Measurements from ENCODE around the gene CDK5R2.

Gene CDK5R2

DNA sequence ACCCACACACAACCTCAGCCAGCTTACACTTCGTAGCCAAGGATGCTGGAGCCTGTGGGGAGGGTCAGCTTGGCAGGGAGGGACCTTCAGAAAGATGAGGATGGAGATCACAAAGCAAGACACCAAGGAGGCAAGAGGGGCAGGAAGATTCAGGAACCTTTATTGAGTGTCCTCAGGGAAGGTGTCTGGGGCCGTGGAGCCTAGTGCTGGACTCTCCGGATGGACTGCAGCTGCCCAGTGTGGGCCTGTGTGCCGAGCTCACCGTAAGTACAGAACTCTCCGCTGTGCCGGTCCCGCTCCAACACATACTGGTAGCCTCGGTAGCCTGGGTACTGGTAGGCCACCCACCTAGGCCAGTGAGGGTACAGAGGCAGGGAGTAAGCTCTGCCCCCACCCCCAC lies 30.6 kb downstream of the CDK5R2 start:
- no peak for TF ChIP-seq CTCF (IDR thresholded peaks at IDR 0.05; ENCODE audit: insufficient read depth, low read depth, low read length, missing control alignments)
- H3K4me3 ChIP-seq (ENCODE audit: low read length) = no peak overlapping the region
- no peak for DNase-seq (ENCODE audit: low read depth)

GRCh38 chr2:218990612-218991011 lies 31.1 kb downstream of the CDK5R2 start:
- TF ChIP-seq CTCF (IDR thresholded peaks at IDR 0.05; ENCODE audit: insufficient read depth, low read depth, low read length, missing control alignments) = no peak
- no peak overlapping the region for H3K4me3 ChIP-seq (ENCODE audit: low read length)
- no peak for DNase-seq (ENCODE audit: low read depth)

DNA sequence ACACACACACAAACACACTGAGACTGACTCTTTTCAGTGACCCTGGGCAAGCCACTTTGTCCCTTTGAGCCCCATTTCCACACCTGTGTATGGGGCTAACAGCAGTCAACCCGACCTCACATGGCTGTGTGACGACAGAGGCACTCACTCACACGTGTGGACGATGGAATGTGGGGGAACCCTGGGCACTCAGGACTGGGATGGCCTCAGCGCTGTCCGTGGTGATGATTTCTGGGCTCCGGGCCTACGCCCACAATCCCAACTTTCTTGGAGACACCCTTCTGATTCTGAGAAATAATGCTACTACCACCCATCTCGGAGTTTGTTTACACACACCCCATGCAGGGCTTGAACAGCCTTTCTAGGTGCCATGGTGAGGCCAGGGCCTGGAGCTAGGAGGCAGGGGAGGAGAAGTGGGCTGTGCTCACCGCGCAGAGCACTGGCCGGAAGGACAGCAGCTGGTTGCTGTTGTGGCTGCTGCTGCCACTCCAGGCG lies 32.3 kb downstream of the CDK5R2 start:
- no peak overlapping the region for H3K4me3 ChIP-seq (ENCODE audit: low read length)
- DNase-seq (ENCODE audit: low read depth) = peak; percentile 56
- TF ChIP-seq CTCF (IDR thresholded peaks at IDR 0.05; ENCODE audit: insufficient read depth, low read depth, low read length, missing control alignments) = no peak

DNA sequence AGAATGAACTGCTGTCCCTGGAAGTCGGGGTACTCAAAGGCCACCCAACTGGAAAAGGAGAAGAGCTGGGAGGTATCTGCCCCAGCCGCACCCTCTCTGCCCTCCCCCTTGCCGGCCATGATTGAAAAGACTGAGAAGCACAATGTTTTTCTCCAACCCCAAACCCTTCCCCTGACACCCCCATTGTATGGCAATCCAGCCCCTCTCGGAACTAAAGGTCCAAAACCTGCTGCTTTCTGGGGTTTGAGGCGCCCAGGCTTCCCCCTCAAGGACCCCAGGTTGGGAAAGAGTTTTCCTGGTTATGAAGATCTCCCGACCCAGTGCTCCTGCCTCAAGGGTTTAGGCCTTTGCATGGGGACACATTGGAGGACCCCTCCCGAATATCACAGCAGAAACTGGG lies 32.7 kb downstream of the CDK5R2 start:
- no peak for TF ChIP-seq CTCF (IDR thresholded peaks at IDR 0.05; ENCODE audit: insufficient read depth, low read depth, low read length, missing control alignments)
- DNase-seq (ENCODE audit: low read depth) = no peak
- H3K4me3 ChIP-seq (ENCODE audit: low read length) = no peak overlapping the region

DNA sequence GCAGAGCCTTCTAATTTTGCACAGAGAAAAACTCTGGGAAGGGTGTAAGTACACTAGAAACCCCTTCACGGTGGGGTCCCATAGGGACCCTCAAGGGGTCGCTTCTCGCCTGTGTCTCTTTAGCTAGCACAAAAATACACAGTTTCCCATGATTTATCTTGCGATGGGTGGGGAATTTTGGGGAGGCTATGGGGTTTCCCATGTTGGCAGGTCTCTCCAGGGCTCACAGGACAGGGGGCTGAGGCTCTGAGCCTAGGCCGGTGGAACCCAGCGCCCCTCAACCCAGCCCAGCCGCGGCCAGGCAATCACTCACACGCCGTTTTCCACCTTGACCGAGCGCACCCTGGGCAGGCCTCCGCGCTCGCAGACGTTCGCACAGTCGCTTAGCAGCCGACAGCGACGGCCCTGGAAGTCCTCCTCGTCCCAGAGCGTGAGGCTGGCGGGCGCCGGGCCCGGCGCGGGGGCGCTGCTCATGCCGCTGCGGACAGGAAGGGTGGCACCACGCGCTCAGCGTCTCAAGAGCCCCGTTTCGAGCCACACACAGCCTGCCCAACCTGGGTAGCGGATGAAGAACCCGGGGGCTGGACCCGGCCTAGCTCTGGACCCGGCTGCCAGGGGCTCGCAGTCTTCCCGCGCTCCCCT lies 33.4 kb downstream of the CDK5R2 start:
- no peak for TF ChIP-seq CTCF (IDR thresholded peaks at IDR 0.05; ENCODE audit: insufficient read depth, low read depth, low read length, missing control alignments)
- no peak for DNase-seq (ENCODE audit: low read depth)
- no peak overlapping the region for H3K4me3 ChIP-seq (ENCODE audit: low read length)

DNA sequence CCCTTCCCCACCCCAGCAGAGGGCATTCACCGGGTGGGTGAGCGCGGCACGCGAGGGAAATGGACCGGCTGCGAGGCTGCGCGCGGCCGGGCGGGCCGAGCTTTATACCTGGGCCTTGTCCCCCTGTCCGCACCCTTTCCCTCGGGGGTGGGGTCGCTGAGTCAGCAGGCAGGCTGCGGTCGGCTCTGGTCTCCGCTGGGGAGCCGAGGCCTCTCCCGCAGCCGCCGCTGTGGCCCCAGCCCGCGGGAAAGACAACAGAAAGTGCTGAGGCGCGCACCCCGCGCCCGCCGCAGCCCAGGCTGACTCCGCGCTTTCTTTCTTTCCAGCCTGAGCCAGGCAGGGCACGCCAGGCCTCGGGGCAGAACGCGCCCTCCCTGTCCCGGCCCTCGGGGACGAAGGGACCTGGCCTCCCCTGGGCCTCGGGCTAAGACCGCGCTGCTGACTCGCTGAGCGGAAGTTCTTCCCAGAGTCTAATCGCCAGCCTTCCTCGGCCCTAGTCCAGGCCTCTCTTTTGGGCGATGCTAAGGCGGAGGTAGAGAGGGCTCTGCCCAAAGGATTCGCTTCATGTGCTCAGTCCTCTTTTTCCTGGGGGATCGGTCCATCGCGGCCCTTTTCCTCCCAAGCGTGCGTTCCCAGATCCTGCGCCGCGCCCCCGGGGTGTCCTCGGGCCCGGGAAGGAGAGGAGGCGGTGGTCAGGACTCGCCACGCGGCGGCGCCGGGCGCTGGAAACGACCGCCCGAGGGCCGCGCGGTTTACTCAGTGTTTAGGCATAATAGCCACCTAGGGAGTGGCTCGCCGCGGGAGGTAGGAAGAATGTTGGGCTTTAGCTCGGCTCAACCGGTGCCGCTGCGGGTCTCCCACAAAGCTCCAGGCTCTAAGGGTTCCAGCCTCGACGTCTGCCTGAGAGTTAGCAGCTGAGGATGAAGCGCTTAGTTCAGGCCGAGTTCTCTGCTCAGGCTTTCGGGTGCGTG lies 34.2 kb downstream of the CDK5R2 start, which contains the start of gene CRYBA2:
TSS of gene CRYBA2 (minus strand) at position 78 of the 971 bp plus-strand sequence. CDS start 246 bp downstream, outside the sequence.
- TF ChIP-seq CTCF (IDR thresholded peaks at IDR 0.05; ENCODE audit: insufficient read depth, low read depth, low read length, missing control alignments) = no peak
- peak; percentile 44 for DNase-seq (ENCODE audit: low read depth)
- peak within 1 kb of the TSS; percentile 23 for H3K4me3 ChIP-seq (ENCODE audit: low read length)

Data from epithelial cell of esophagus (primary cell).